Astrocyte (in vitro differentiated cells and primary cell): ENCODE results near the gene FUT7. TPM values are rescaled to one million over a fixed set of nuclear protein-coding genes. Genes with fewer than 3 reads are reported as not detected.

Experiments
- DNase-seq: peaks from one replicate; pipeline ENCODE4 v3.0.0-alpha.2; 2010; ENCODE audit warnings: low read depth
- FAIRE-seq: peaks from 2 replicates; lab custom pipeline; 2011; peaks lifted over from hg19 to GRCh38; lab: Jason Lieb, UNC
- H2AFZ ChIP-seq: 2 replicates; pipeline ENCODE4 v1.6.0; 2012; ENCODE audit warnings: low read depth, low read length, inconsistent platforms
- H3K27ac ChIP-seq: 2 replicates; pipeline ENCODE4 v1.5.1; 2011; ENCODE audit warnings: low read depth, low read length, inconsistent platforms
- H3K27me3 ChIP-seq: 2 replicates; pipeline ENCODE4 v1.6.0; 2011; ENCODE audit warnings: low read length, inconsistent platforms; ENCODE audit not compliant: insufficient read depth
- H3K36me3 ChIP-seq: 2 replicates; pipeline ENCODE4 v1.5.1; 2011; ENCODE audit warnings: low read length, inconsistent platforms; ENCODE audit not compliant: insufficient read depth
- H3K4me1 ChIP-seq: 2 replicates; pipeline ENCODE4 v1.5.1; 2011; ENCODE audit warnings: low read length, inconsistent platforms; ENCODE audit not compliant: insufficient read depth
- H3K4me2 ChIP-seq: 2 replicates; pipeline ENCODE4 v1.6.0; 2012; ENCODE audit warnings: low read length, inconsistent platforms
- H3K4me3 ChIP-seq: 2 replicates; pipeline ENCODE4 v1.5.1; 2011; ENCODE audit warnings: low read depth, mild to moderate bottlenecking, low read length, inconsistent platforms; ENCODE audit not compliant: insufficient read depth
- H3K79me2 ChIP-seq: 2 replicates; pipeline ENCODE4 v1.6.0; 2012; ENCODE audit warnings: mild to moderate bottlenecking, low read length, inconsistent platforms; ENCODE audit not compliant: insufficient read depth
- H3K9ac ChIP-seq: 2 replicates; pipeline ENCODE4 v1.6.0; 2012; ENCODE audit warnings: mild to moderate bottlenecking, low read length, inconsistent platforms
- H3K9me3 ChIP-seq: 2 replicates; pipeline ENCODE4 v1.5.1; 2012; ENCODE audit warnings: low read depth, mild to moderate bottlenecking, low read length, inconsistent platforms; ENCODE audit not compliant: insufficient read depth
- H4K20me1 ChIP-seq: 2 replicates; pipeline ENCODE4 v1.6.0; 2012; ENCODE audit warnings: low read length, inconsistent platforms; ENCODE audit not compliant: insufficient read depth
- H3K27ac Mint-ChIP-seq: one replicate; pipeline ENCODE4 v1.8.0; 2021; ENCODE audit warnings: mild to moderate bottlenecking, mixed read lengths; ENCODE audit not compliant: unreplicated experiment
- H3K27me3 Mint-ChIP-seq: one replicate; pipeline ENCODE4 v1.8.0; 2021; ENCODE audit warnings: low read depth, mixed read lengths; ENCODE audit not compliant: unreplicated experiment
- H3K36me3 Mint-ChIP-seq: one replicate; pipeline ENCODE4 v1.8.0; 2021; ENCODE audit warnings: low read depth, mixed read lengths; ENCODE audit not compliant: unreplicated experiment
- H3K4me1 Mint-ChIP-seq: one replicate; pipeline ENCODE4 v1.8.0; 2021; ENCODE audit warnings: low read depth, mixed read lengths; ENCODE audit not compliant: unreplicated experiment
- H3K4me3 Mint-ChIP-seq: one replicate; pipeline ENCODE4 v1.8.0; 2021; ENCODE audit warnings: mild to moderate bottlenecking, moderate library complexity, mixed read lengths; ENCODE audit not compliant: unreplicated experiment
- H3K9me3 Mint-ChIP-seq: one replicate; pipeline ENCODE4 v1.8.0; 2021; ENCODE audit warnings: mild to moderate bottlenecking, mixed read lengths; ENCODE audit not compliant: unreplicated experiment
- EZH2 ChIP-seq: IDR thresholded peaks from 2 replicates; pipeline ENCODE4 v1.6.1; 2012; ENCODE audit warnings: mild to moderate bottlenecking, low read length, inconsistent platforms; ENCODE audit not compliant: insufficient read depth
- total RNA-seq: library from RNA; stranded (reverse); gene quantifications from 2 replicates; pipeline ENCODE4 v1.2.1, GENCODE V29; 2021
- TF ChIP-seq, protein P1 (sequence below): IDR thresholded peaks from 2 replicates; pipeline ENCODE4 v1.5.1; 2011; ENCODE audit warnings: low read depth, mild to moderate bottlenecking, inconsistent platforms, low read length, moderate library complexity; ENCODE audit not compliant: insufficient read depth

FUT7 gene
- total RNA-seq, 1 donor from 2014 or later: not detected

DNA sequence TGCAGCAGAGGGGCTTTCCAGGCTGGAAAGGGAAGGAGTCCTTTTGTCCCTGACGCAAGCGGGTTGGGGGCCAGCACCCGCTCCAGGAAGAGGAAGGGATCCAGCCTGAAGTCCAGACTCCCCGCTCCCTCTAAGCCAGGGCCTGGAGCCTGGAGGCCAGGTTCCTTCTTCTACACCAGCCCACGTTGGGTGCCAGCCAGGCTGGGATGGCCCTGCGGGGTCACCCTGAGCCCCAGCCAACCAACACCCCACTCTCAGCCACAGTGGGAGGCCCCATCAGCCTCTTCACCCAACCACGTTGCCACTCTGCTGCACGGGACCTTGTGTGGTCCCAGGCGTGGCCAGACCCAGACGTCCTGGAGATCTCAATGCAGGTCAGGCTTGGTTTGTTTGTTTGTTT is 970 bp upstream of the FUT7 start:
- Histone ChIP-seq H4K20me1 (peaks cover 7% of the 10 kb centered on the region), H3K9me3 (no peaks in the 10 kb centered on the region), H2AFZ (no peak overlapping the region), H3K4me2 (no peak overlapping the region), H3K9ac (no peak overlapping the region), H3K27ac (no peak overlapping the region), H3K36me3 (no peaks in the 10 kb centered on the region), H3K4me3 (no peak overlapping the region), H3K27me3 (no peaks in the 10 kb centered on the region), H3K79me2 (no peaks in the 10 kb centered on the region), H3K4me1 (peaks cover 9% of the 10 kb centered on the region)
- no peaks in the 10 kb centered on the region for H3K4me1 Mint-ChIP-seq
- H3K36me3 Mint-ChIP-seq: peaks cover 4% of the 10 kb centered on the region
- H3K9me3 Mint-ChIP-seq: no peaks in the 10 kb centered on the region
- H3K27me3 Mint-ChIP-seq: peaks cover 3% of the 10 kb centered on the region
- TF ChIP-seq, protein P1, sequence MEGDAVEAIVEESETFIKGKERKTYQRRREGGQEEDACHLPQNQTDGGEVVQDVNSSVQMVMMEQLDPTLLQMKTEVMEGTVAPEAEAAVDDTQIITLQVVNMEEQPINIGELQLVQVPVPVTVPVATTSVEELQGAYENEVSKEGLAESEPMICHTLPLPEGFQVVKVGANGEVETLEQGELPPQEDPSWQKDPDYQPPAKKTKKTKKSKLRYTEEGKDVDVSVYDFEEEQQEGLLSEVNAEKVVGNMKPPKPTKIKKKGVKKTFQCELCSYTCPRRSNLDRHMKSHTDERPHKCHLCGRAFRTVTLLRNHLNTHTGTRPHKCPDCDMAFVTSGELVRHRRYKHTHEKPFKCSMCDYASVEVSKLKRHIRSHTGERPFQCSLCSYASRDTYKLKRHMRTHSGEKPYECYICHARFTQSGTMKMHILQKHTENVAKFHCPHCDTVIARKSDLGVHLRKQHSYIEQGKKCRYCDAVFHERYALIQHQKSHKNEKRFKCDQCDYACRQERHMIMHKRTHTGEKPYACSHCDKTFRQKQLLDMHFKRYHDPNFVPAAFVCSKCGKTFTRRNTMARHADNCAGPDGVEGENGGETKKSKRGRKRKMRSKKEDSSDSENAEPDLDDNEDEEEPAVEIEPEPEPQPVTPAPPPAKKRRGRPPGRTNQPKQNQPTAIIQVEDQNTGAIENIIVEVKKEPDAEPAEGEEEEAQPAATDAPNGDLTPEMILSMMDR: no peak
- no peak for TF ChIP-seq EZH2
- DNase-seq: no peak
- no peak overlapping the region for H3K4me3 Mint-ChIP-seq
- H3K27ac Mint-ChIP-seq: no peak overlapping the region
- no peak for FAIRE-seq

DNA sequence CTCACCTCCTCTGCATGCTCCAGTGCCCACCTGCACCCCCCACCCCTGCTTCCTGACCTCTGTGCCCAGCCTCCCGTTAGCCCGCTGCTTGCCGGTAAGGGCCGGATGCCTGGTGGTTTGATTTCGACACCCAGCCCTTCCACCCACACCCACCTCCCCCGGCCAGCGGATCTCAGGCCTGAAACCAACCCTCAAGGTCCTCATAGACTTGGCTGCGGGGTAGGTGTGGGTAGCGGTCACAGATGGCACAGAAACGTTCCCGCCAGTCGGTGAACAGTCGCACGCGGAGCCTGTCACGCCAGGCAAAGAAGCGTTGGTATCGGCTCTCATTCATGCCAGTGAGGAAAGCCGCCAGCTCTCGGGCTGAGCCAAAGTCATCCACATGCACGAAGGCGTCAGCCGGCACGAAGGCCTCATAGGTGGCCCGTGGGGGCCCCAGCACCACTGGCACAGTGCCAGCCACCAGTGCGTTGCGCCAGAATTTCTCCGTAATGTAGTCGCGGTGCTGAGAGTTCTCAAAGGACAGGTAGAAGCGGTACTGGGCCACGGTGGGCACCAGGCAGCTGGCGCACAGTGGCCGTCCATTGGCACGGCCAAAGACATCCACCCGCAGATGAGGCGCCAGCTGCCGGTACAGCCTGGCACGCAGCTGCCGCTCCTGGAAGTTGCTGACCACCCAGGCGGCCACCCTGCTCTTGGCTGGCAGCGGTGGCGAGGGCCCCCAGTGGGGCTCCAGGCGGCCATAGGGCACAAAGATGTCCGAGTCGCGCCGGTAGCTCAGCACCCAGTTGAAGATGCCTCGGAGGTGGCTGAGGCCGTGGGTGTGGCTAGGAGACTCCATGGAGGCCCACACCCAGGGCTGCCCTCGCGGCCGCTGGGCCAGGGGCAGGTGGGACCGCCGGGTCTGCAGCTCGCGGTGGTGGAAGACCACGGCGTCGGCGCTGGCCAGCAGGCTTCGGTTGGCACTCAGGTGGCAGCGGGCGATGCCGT is 1.1 kb downstream of the FUT7 start:
- no peak overlapping the region for H3K4me3 ChIP-seq
- H3K27me3 Mint-ChIP-seq: peaks cover 6% of the 10 kb centered on the region
- peaks cover 23% of the 10 kb centered on the region for H4K20me1 ChIP-seq
- no peaks in the 10 kb centered on the region for H3K4me1 Mint-ChIP-seq
- DNase-seq (no peak), FAIRE-seq (no peak)
- H3K36me3 Mint-ChIP-seq: no peaks in the 10 kb centered on the region
- H2AFZ ChIP-seq: no peak overlapping the region
- H3K27me3 ChIP-seq: no peaks in the 10 kb centered on the region
- H3K4me2 ChIP-seq: no peak overlapping the region
- H3K9me3 ChIP-seq: no peaks in the 10 kb centered on the region
- no peak overlapping the region for H3K27ac Mint-ChIP-seq
- H3K9me3 Mint-ChIP-seq: no peaks in the 10 kb centered on the region
- TF ChIP-seq, protein P1: no peak
- no peak for TF ChIP-seq EZH2
- H3K4me3 Mint-ChIP-seq: no peak overlapping the region
- H3K36me3 ChIP-seq: no peaks in the 10 kb centered on the region
- H3K27ac ChIP-seq: no peak overlapping the region
- peaks cover 15% of the 10 kb centered on the region for H3K4me1 ChIP-seq
- no peaks in the 10 kb centered on the region for H3K79me2 ChIP-seq
- H3K9ac ChIP-seq: no peak overlapping the region

DNA sequence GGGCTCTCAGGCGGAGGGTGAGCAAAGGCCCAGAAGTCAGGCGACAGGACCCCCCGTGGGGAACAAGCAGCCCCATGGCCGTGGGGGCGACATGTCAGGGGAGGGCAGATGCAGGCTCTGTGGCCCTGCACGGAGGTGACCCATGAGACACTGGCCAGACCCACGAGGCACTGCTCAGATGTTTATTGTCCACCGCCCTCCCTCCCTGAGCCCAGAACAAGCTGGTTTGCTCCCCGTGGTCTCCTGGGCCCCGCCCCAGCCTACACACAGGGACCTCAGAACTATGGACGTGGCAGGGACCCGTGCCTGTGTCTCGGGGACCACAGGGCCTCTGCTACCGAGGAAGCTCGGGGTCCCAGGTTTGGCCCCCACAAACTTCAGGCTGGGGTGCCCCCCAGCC is 1.9 kb downstream of the FUT7 start:
- no peaks in the 10 kb centered on the region for H3K36me3 Mint-ChIP-seq
- Histone ChIP-seq H4K20me1 (peaks cover 25% of the 10 kb centered on the region), H3K9ac (no peak overlapping the region), H3K27ac (no peak overlapping the region), H3K4me3 (no peak overlapping the region), H3K4me1 (peaks cover 15% of the 10 kb centered on the region), H3K79me2 (no peaks in the 10 kb centered on the region), H3K36me3 (no peaks in the 10 kb centered on the region), H3K4me2 (no peak overlapping the region), H3K9me3 (no peaks in the 10 kb centered on the region), H3K27me3 (no peaks in the 10 kb centered on the region), H2AFZ (no peak overlapping the region)
- no peaks in the 10 kb centered on the region for H3K4me1 Mint-ChIP-seq
- H3K4me3 Mint-ChIP-seq: no peak overlapping the region
- H3K27me3 Mint-ChIP-seq: peaks cover 6% of the 10 kb centered on the region
- no peak for TF ChIP-seq EZH2
- TF ChIP-seq, protein P1: no peak
- no peaks in the 10 kb centered on the region for H3K9me3 Mint-ChIP-seq
- no peak overlapping the region for H3K27ac Mint-ChIP-seq
- FAIRE-seq (no peak), DNase-seq (no peak)
